NCI-H510A treated with DMSO at 0.1 percent for 48 hours (cell line): ENCODE data around the gene GAL3ST2.
A peak's percentile ranks its signal among the peaks of the same experiment; 100 is the strongest.
"Not testable (repeated sequence)": the region's sequence is repeated elsewhere in the genome, so short reads cannot be mapped to it uniquely, and the experiment has no call there.

Experiments
- DNase-seq: peaks from one replicate; lab custom pipeline; 2025; lab: John Stamatoyannopoulos, UW

Gene GAL3ST2

DNA sequence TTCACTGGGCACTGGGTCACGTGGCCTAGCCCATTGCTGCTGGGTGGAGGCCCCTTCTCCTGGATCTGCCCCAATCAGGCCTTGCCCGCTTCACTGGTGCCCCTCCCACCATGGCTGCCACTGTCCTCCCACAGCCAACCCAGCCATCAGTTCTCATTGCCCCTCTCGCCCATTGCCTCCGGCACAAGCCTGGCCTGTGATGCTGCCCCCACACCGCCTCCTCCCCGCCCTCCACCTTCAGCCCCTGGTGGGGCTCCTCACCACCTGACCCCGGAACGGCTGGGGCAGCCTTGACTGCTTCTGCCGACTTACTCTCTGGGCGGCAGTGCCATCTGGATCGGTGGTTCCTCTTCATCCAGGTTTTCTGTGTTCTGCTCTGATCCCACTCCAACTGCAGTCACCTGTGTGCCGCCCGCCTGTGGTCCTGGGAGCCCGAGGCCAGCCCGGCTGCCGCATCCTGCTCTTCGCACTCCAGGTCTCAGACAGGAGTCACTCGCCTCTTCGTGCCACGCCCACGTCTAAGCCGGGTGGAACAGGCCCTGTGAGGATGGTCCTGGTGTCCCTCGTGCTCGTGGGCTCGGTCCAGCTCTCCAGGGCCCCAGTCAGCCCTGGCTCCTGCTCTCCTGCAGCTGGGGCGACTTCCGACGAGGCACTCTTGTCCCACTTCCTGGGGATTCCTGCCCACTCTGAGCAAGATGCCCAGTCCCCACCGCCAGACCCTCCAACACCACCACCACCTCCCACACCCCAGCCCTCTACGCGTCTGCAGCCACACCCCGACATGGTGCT is 28.0 kb upstream of the GAL3ST2 start:
- DNase-seq, result no peak

DNA sequence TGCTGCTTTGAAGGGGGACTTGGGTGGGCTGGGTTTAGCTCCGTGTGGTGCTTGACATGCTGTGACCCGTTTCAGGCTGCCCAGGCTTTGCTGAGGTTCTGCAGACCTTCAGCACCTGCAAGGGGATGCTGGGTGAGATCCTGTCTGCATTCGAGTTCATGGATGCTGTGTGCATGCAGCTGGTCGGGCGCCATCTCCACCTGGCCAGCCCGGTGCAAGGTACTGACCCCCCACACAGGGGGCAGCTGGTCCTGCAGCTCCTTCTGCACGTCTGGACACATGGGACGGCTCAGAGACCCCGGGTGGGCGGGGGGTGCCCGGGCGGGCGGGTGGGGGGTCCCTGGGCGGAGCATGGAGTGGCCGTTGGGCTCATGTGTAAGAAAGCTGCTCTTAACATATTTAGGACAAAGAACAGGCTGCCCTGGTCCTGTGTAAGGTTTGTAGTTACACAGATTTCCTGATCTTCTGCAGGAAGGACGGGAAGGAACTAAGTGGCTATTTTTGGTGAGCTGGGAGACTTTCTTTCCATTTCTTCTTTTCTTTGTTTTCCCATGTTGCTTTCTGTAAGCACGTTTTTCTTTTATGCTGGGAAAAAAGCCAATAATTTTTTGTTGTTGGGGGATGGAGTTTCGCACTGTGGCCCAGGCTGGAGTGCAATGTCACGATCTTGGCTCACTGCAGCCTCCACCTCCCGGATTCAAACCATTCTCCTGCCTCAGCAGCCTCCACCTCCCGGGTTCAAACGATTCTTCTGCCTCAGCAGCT is 26.4 kb upstream of the GAL3ST2 start:
- no peak for DNase-seq

GRCh38 chr2:241751152-241751551 is 25.5 kb upstream of the GAL3ST2 start:
- no peak for DNase-seq

DNA sequence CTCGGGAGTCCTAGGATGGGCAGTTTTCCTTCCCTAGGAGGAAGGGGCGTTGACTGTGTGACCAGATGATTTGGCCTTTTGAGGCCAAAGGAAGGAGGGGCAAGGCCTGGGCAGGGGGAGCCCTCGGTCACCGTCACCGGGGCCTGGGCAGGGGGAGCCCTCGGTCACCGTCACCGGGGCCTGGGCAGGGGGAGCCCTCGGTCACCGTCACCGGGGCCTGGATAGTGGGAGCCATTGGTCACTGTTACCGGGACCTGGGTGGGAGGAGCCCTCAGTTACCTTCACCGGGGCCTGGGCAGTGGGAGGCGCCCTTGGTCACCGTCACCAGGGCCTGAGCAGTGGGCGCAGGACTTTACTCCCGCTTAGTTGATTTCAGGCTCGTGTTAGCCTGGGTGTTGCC is 24.8 kb upstream of the GAL3ST2 start:
- DNase-seq, result no peak

GRCh38 chr2:241752253-241752652 is 24.4 kb upstream of the GAL3ST2 start:
- no peak for DNase-seq

DNA sequence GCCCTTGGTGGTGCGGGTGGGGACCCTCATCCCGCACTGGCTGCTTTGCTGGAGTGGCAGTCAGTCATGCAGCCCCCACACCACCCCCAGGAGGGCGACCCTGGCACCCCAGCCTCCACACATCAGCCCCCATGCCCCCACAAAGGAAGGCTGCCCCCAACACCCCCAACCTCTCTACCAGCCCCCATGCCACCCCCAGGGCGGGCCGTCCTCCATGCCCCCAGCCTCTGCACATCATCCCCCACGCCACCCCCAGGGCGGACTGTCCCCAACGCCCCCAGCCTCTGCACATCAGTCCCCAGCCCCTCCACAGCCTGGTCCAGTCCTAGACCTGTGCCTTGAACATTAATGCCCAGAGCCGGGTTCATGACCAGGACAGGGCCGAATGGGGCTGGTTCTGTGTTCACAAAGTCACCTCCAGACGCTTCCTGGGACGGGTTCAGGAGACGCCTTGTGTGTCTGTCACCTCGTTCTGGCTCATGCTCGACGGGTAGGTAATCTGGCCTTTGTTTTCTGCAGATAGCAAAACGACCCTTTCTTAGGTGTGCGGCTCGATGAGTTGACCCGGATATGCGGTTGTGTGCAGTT is 23.8 kb upstream of the GAL3ST2 start:
- no peak for DNase-seq

- no peak for DNase-seq
Measured at GRCh38 chr2:241753493-241753892, 23.1 kb upstream of the GAL3ST2 start.

GRCh38 chr2:241754042-241754441 is 22.6 kb upstream of the GAL3ST2 start:
- DNase-seq, result no peak

GRCh38 chr2:241755166-241755565 is 21.5 kb upstream of the GAL3ST2 start:
- no peak for DNase-seq

DNA sequence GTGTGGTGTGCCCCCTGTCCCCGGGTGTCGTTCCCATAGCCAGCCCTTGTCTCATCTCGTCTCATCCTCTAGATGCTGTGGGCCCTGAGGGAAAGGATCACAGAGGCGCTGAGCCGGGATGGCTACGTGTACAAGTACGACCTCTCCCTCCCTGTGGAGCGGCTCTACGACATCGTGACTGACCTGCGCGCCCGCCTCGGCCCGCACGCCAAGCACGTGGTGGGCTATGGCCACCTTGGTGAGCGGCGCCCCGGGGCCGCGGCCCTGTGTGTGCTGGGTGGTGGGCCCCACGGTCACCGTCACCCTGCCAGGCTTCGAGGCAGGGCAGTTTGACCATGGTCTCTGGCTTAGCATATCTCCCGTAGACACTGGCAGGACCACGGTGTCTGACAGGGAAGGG is 20.8 kb upstream of the GAL3ST2 start:
- DNase-seq, result no peak

DNA sequence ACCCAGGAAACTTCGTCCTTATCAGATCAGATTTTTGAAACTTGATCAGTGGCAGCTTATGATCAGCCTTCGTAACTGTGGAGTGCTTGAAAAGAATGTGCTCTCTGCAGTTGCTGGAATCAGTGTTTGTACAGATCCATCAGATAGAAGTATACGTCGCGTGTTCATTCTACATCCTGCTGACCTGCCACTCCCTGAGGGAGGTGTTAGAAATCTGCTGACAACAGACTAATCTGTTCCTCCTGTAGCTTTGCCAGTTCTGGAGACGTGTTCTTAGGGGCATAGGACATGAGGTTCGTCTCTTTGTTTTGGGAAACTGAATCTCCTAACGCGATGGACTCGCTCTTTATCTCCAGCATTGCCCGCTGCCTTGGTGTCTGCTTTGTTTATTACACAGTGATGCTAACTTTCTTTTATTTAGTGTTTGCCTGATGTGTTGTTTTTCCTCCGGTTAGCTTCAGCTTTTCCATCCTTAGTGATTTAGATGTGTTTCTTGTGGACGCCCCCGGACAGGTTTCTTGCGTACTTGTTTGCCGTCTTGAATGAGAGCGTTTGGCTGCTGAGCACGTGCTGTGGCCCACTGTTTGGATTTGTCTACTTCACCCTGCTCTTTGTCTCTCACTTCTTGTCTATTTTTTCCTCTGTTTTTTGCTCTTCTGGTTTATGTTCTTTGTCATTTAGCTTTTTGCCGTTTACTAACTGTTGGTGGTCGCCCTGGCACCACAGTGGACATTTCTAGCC is 17.4 kb upstream of the GAL3ST2 start:
- no peak for DNase-seq

DNA sequence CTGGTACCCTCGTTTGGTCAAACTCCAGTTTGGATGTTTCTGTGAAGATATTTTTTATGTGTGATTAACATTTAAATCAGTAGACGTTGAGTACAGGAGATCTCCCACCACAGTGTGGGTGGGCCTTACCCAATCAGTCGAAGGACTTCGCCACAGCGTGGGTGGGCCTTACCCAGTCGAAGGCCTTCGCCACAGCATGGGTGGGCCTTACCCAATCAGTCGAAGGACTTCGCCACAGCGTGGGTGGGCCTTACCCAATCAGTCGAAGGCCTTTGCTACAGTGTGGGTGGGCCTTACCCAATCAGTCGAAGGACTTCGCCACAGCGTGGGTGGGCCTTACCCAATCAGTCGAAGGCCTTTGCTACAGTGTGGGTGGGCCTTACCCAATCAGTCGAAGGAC is 16.7 kb upstream of the GAL3ST2 start:
- DNase-seq, result not testable (repeated sequence)

GRCh38 chr2:241760301-241760771 is 16.3 kb upstream of the GAL3ST2 start:
- no peak for DNase-seq

DNA sequence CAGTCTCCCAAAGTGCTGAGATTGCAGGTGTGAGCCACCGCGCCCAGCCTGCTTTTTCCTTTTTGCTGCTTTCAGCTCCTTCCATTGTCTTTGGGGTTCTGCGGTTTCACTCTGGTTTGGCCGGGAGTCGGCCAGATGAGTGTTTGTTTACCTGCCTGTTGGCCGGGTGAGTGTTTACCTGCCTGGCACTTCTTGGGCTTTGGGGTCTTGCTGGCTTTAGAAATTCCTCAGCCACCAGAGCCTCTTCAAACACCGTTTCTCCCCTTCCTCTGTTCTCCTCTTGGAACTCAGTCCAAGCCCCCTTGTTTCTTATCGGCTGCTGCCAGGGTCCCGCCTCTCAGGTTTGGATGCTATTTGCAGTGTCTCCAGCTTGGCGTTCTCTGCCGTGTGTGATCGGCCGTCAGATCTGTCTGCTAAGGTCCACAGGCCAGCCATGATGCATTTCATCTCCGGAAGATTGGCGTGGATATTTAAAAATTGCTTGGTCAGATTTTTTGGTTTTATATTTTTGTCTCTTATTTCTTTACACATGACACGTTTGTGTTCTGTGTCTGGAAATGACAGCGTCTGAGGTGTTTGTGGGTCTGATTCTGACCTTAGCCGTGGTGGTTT is 14.2 kb upstream of the GAL3ST2 start:
- DNase-seq, result peak; percentile 6

GRCh38 chr2:241762933-241763369 is 13.7 kb upstream of the GAL3ST2 start:
- no peak for DNase-seq

DNA sequence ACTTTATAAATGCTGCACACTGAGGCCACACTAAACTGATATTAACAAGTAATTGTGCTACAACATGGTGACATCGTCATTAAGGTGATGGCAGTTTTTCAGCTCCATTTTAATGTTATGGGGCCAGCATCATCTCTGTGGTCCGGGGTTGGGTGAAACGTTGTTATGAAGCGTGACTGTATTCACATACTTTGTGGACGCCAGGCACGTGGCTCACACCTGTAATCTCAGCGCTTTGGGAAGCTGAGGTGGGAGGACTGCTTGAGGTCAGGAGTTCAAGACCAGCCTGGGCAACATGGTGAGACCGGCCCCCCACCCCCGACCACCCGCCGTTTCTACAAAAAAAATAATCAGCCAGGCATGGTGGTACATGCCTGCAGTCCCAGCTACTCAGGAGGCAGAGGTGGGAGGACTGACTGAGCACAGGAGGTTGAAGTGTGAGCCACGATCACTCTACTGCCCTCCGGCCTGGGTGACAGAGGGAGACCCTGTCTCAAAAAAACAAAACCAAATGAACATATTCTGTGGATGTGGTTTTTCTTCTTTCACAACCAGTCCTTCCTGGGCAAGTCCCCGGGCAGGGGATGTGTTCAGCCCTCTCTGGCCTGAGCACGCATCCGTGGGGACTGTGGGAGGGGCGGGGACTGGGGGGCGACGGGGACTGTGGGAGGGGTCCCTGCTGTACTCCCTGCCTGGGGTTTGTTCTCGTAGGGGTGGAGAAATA is 12.9 kb upstream of the GAL3ST2 start:
- DNase-seq, result no peak

GRCh38 chr2:241764275-241765241 is 12.1 kb upstream of the GAL3ST2 start:
- no peak for DNase-seq

DNA sequence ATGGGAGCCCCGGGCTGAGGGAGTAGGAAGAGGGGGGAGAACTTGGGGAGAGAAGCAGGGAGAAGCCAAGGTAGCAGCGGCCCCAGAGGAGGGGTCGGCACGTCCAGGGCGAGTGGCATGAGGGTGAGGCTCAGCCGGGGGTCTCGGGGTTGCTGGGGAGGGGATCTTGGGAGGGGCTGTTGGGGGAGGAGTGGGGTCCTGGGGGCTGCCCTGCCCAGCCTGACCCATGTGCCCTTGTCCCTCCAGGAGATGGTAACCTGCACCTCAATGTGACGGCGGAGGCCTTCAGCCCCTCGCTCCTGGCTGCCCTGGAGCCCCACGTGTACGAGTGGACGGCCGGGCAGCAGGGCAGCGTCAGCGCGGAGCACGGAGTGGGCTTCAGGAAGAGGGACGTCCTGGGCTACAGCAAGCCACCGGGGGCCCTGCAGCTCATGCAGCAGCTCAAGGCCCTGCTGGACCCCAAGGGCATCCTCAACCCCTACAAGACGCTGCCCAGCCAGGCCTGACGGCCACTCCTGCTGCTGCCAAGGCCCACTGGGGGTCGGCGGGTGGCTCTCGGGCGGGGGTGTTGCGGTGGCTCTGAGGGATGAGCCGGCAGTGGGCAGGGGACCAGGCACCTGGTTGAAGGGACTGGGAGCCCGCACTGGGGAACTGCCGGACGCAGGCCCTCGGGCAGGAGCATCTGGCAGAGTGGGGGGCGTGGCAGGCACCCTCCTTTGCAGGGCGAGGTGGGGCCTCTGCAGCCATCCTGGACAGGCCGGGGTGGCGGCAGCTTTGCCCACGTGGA is 9.0 kb upstream of the GAL3ST2 start:
- DNase-seq, result no peak

- no peak for DNase-seq
Measured at GRCh38 chr2:241768251-241768711, 8.3 kb upstream of the GAL3ST2 start.
